H1 (cell line): ENCODE data around the gene HTR4. TPM values are rescaled to one million over a fixed set of nuclear protein-coding genes. Genes with fewer than 3 reads are reported as not detected.

Source experiments
- CHD1 ChIP-seq: IDR thresholded peaks from 2 replicates; pipeline ENCODE4 v1.6.1; 2012; ENCODE audit warnings: low read depth, low read length, improper control_type of control experiment
- CHD2 ChIP-seq: IDR thresholded peaks from 2 replicates; pipeline ENCODE4 v1.6.1; 2012; ENCODE audit warnings: low read length, improper control_type of control experiment
- GTF2F1 ChIP-seq: IDR thresholded peaks from 2 replicates; pipeline ENCODE4 v1.6.1; 2012; ENCODE audit warnings: low read depth, low read length, improper control_type of control experiment, borderline replicate concordance
- NANOG ChIP-seq: IDR thresholded peaks from 2 replicates; pipeline ENCODE4 v1.6.1; 2011; ENCODE audit warnings: low read length, low read depth, mild to moderate bottlenecking, inconsistent platforms; ENCODE audit not compliant: insufficient read depth, poor library complexity, severe bottlenecking
- polyA plus RNA-seq, 7 experiments: library from polyadenylated mRNA; depleted of rRNA in 3 of 7; stranded (reverse) in 5 of 7; unstranded in 2 of 7; fragments of >200 nt in 5 of 7; fragments of 200-250 nt in 2 of 7; gene quantifications; 1 replicate in 5 of 7; 2 replicates in 1 of 7; 4 replicates in 1 of 7; pipeline versions ENCODE4 v1.2.1 to v1.2.3, GENCODE V29; 2011 to 2013; ENCODE audit warnings: missing spikeins in 2 of 7, mixed read lengths in 2 of 7
- total RNA-seq: library from RNA; stranded (reverse); fragmentation: NEBNext Ultra II Directional; extraction: Animal tissue kit (Norgen Biotek cat#: 25700); gene quantifications from 2 replicates; pipeline ENCODE4 v1.2.1, GENCODE V29; 2021

Gene HTR4
- total and polyA plus RNA-seq, 2 of the 8 experiments (the other 6 are each of a cell fraction or from before 2014, with no cell fraction given): not detected

GRCh38 chr5:148626081-148626613, 28.2 kb downstream of the HTR4 start (continued):
- TF ChIP-seq NANOG (no peak), CHD2 (no peak), CHD1 (no peak), GTF2F1 (no peak)
